CD4-positive, alpha-beta T cell treated with Interleukin-4 for 4 hours (primary cell): ENCODE results near the gene HMGB2.

Experiments
- DNase-seq: peaks from one replicate; pipeline ENCODE4 v3.0.0-alpha.2; 2020

The HMGB2 gene

GRCh38 chr4:173334085-173334890, at the start of gene HMGB2:
TSS of gene HMGB2 (minus strand) at chr4:173334358. CDS start at chr4:173333649, 709 bp downstream.
- peak; percentile 100 for DNase-seq

GRCh38 chr4:173382349-173382748, 48.2 kb upstream of the HMGB2 start:
- no peak for DNase-seq

GRCh38 chr4:173381610-173382009, 47.5 kb upstream of the HMGB2 start:
- DNase-seq = no peak

GRCh38 chr4:173380987-173381386, 46.8 kb upstream of the HMGB2 start:
- no peak for DNase-seq

GRCh38 chr4:173379929-173380328, 45.8 kb upstream of the HMGB2 start:
- DNase-seq = no peak

- no peak for DNase-seq
These were observed 40.4 kb upstream of the HMGB2 start for GRCh38 chr4:173374588-173374987.

- peak; percentile 22 for DNase-seq
These were observed 37.4 kb upstream of the HMGB2 start for GRCh38 chr4:173371292-173372192.

- peak; percentile 97 for DNase-seq
These were observed 36.5 kb upstream of the HMGB2 start, which contains the start of gene SAP30 for GRCh38 chr4:173370477-173371291. TSS of gene SAP30 (plus strand) at chr4:173370954. CDS start at chr4:173371183, 229 bp downstream.

GRCh38 chr4:173370130-173370476, 35.9 kb upstream of the HMGB2 start:
- DNase-seq = peak; percentile 75

- DNase-seq = no peak
These were observed 33.8 kb upstream of the HMGB2 start for GRCh38 chr4:173367946-173368345.

- peak; percentile 27 for DNase-seq
These were observed 33.1 kb upstream of the HMGB2 start for GRCh38 chr4:173367285-173367684.

GRCh38 chr4:173365359-173365996, 31.3 kb upstream of the HMGB2 start:
- no peak for DNase-seq

GRCh38 chr4:173362666-173363065, 28.5 kb upstream of the HMGB2 start:
- no peak for DNase-seq

GRCh38 chr4:173360587-173361221, 26.5 kb upstream of the HMGB2 start:
- DNase-seq = no peak

- DNase-seq = no peak
These were observed 23.8 kb upstream of the HMGB2 start for GRCh38 chr4:173357939-173358338.

- DNase-seq = no peak
These were observed 13.3 kb upstream of the HMGB2 start for GRCh38 chr4:173347467-173347866.

GRCh38 chr4:173346074-173346473, 11.9 kb upstream of the HMGB2 start:
- DNase-seq = no peak

- no peak for DNase-seq
These were observed 11.5 kb upstream of the HMGB2 start for GRCh38 chr4:173345648-173346047.

- DNase-seq = no peak
These were observed 9.8 kb upstream of the HMGB2 start for GRCh38 chr4:173343832-173344397.

GRCh38 chr4:173337463-173337862, 3.3 kb upstream of the HMGB2 start:
- no peak for DNase-seq
